OCI-LY7 (cell line): ENCODE results near the gene KBTBD12. TPM values are rescaled to one million over a fixed set of nuclear protein-coding genes. Genes with fewer than 3 reads are reported as not detected.
"Not testable (repeated sequence)": the region's sequence is repeated elsewhere in the genome, so short reads cannot be mapped to it uniquely, and the experiment has no call there.

ENCODE experiments used
- BruUV-seq: library from RNA; stranded (reverse); fragments of 400-500 nt; replicated peaks from 2 replicates; lab custom pipeline; 2021; lab: Mats Ljungman, UMichigan
- CTCF ChIA-PET: fragments of 300-600 bp; sonication (Branson Sonifier 250); formaldehyde crosslinking; loops from one replicate; lab custom pipeline; 2022; ENCODE audit warnings: antibody characterized with exemption; ENCODE audit not compliant: unreplicated experiment; lab: Charles Lee
- POLR2A ChIA-PET: fragments of 300-600 bp; sonication (Branson Sonifier 250); formaldehyde crosslinking; loops from one replicate; lab custom pipeline; 2022; ENCODE audit warnings: antibody characterized with exemption; lab: Charles Lee
- DNase-seq: peaks from one replicate; pipeline ENCODE4 v3.0.0-alpha.2; 2015; ENCODE audit warnings: low spot score
- H2AFZ ChIP-seq: fragments of 200-600 bp; sonication (generic), shearing (Covaris generic); 2 replicates; pipeline ENCODE4 v1.6.1; 2014; ENCODE audit warnings: mild to moderate bottlenecking, antibody characterized with exemption, low read length, moderate library complexity
- H3K27ac ChIP-seq: fragments of 200-600 bp; sonication (generic); 2 replicates; pipeline ENCODE4 v1.5.1; 2014; ENCODE audit warnings: mixed run types, low read depth, mild to moderate bottlenecking, moderate library complexity, low read length, inconsistent platforms; ENCODE audit not compliant: poor library complexity, severe bottlenecking
- H3K36me3 ChIP-seq: fragments of 200-600 bp; sonication (generic); 2 replicates; pipeline ENCODE4 v1.6.1; 2014; ENCODE audit warnings: mild to moderate bottlenecking, antibody characterized with exemption, low read length, moderate library complexity, mixed read lengths; ENCODE audit not compliant: insufficient read depth
- H3K4me1 ChIP-seq: fragments of 200-600 bp; sonication (generic); 2 replicates; pipeline ENCODE4 v1.5.1; 2014; ENCODE audit warnings: mild to moderate bottlenecking, low read length; ENCODE audit not compliant: insufficient read depth, poor library complexity, severe bottlenecking
- H3K4me2 ChIP-seq: fragments of 200-600 bp; sonication (generic); 2 replicates; pipeline ENCODE4 v1.6.1; 2014; ENCODE audit warnings: mild to moderate bottlenecking, low read length
- H3K4me3 ChIP-seq: fragments of 200-600 bp; sonication (generic); 2 replicates; pipeline ENCODE4 v1.5.1; 2014; ENCODE audit warnings: mild to moderate bottlenecking, low read depth, low read length; ENCODE audit not compliant: poor library complexity, severe bottlenecking
- H3K79me2 ChIP-seq: fragments of 200-600 bp; sonication (generic); 2 replicates; pipeline ENCODE4 v1.6.1; 2016; ENCODE audit warnings: low read depth, mild to moderate bottlenecking, low read length, moderate library complexity, mixed read lengths; ENCODE audit not compliant: insufficient read depth
- H3K9me2 ChIP-seq: fragments of 200-600 bp; sonication (generic); 2 replicates; pipeline ENCODE4 v1.6.1; 2016; ENCODE audit warnings: mild to moderate bottlenecking, low read length, mixed read lengths; ENCODE audit not compliant: insufficient read depth
- H3K9me3 ChIP-seq: fragments of 200-600 bp; sonication (generic); 2 replicates; pipeline ENCODE4 v1.6.1; 2014; ENCODE audit warnings: mild to moderate bottlenecking, mixed run types, low read length, mixed read lengths
- H4K20me1 ChIP-seq: fragments of 200-600 bp; sonication (generic); 2 replicates; pipeline ENCODE4 v1.6.1; 2014; ENCODE audit warnings: mild to moderate bottlenecking, antibody characterized with exemption, low read length, moderate library complexity, mixed read lengths; ENCODE audit not compliant: insufficient read depth
- CTCF ChIP-seq: fragments of 200-600 bp; sonication (generic); conservative IDR thresholded peaks from 2 replicates; pipeline ENCODE4 v1.5.1; 2014; ENCODE audit warnings: mild to moderate bottlenecking, antibody characterized with exemption, low read length, moderate library complexity, mixed read lengths
- EZH2phosphoT487 ChIP-seq: fragments of 200-600 bp; sonication (generic); IDR thresholded peaks from 2 replicates; pipeline ENCODE4 v1.6.1; 2018; ENCODE audit warnings: low read depth, borderline replicate concordance, mild to moderate bottlenecking, mixed run types, antibody characterized with exemption, low read length, moderate library complexity, mixed read lengths
- intact Hi-C: fragments of 100-400 bp; cut with micrococcal nuclease; formaldehyde crosslinking; loops from one replicate; pipeline ENCODE4 v1.10.0; 2022; ENCODE audit not compliant: unreplicated experiment
- total RNA-seq, 2 experiments: library from RNA; depleted of rRNA in 1 of 2; stranded (reverse); fragments of >200 nt in 1 of 2; shearing (Covaris generic) in 1 of 2; gene quantifications; 2 replicates each; pipeline ENCODE4 v1.2.3, GENCODE V29; 2014 to 2022

Gene KBTBD12
- total RNA-seq, 2 experiments from 2014 or later: not detected

GRCh38 chr3:127867412-127867811 lies 47.6 kb upstream of the KBTBD12 start:
- Histone ChIP-seq H2AFZ (no peak overlapping the region), H4K20me1 (no peaks in the 10 kb centered on the region), H3K4me1 (no peaks in the 10 kb centered on the region), H3K79me2 (no peaks in the 10 kb centered on the region), H3K4me2 (no peak overlapping the region), H3K27ac (no peak overlapping the region), H3K36me3 (no peaks in the 10 kb centered on the region), H3K9me2 (no peaks in the 10 kb centered on the region), H3K9me3 (no peaks in the 10 kb centered on the region), H3K4me3 (no peak overlapping the region)
- no TSS peak for BruUV-seq
- POLR2A ChIA-PET: no interaction called here
- intact Hi-C loops: no loop called here
- CTCF ChIA-PET: no interaction called here
- no peak for DNase-seq
- TF ChIP-seq CTCF: no peak
- TF ChIP-seq EZH2phosphoT487: no peak

DNA sequence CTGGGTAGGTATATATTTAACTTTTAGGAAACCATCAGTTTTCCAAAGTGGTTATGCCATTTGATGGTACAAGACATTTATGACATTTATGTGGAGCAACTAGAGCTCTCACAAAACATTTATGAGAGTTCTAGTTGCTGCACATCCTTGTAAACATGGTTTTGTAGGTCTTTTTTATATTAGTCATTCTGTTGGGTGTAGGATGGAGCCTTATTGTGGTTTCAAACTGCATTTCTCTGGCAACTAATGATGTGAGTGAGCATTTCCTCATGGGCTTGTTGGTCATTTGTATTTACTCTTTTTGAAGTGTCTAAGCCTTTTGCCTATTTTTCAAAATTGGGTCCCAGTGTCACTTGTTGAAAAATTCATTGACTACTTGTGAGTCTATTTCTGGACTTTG lies 47.0 kb upstream of the KBTBD12 start:
- no peaks in the 10 kb centered on the region for H4K20me1 ChIP-seq
- H3K79me2 ChIP-seq: no peaks in the 10 kb centered on the region
- no peak overlapping the region for H3K4me2 ChIP-seq
- POLR2A ChIA-PET: no interaction called here
- H3K36me3 ChIP-seq: no peaks in the 10 kb centered on the region
- H3K4me1 ChIP-seq: no peaks in the 10 kb centered on the region
- no peak overlapping the region for H3K27ac ChIP-seq
- no peak overlapping the region for H2AFZ ChIP-seq
- DNase-seq: no peak
- intact Hi-C loops: no loop called here
- no peaks in the 10 kb centered on the region for H3K9me3 ChIP-seq
- H3K4me3 ChIP-seq: no peak overlapping the region
- TF ChIP-seq EZH2phosphoT487 (no peak), CTCF (no peak)
- no peaks in the 10 kb centered on the region for H3K9me2 ChIP-seq
- no TSS peak for BruUV-seq
- CTCF ChIA-PET: no interaction called here

DNA sequence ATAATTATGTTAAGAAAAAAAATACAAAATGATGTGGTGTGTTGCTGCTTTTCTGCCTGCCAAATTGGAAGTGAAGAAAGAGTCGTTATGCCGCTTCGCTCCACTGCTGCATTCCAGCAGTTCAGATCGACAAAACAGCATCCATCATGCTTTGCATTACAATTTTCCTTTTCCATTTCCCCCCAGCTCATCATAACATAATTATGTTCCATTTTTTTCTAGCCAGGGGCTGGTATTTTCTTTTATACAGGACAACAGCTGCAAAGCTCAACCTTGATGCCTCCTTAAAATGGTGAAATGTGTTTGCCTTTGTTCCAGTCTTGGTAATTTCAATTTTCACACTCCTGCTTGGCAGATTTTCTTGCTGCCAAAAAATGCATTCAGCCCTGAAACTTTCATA lies 44.9 kb upstream of the KBTBD12 start:
- no TSS peak for BruUV-seq
- ChIA-PET CTCF (no interaction called here), POLR2A (no interaction called here)
- no peak overlapping the region for H3K27ac ChIP-seq
- no peaks in the 10 kb centered on the region for H3K79me2 ChIP-seq
- no peaks in the 10 kb centered on the region for H3K4me1 ChIP-seq
- H2AFZ ChIP-seq: no peak overlapping the region
- no peak overlapping the region for H3K4me3 ChIP-seq
- H3K9me2 ChIP-seq: no peaks in the 10 kb centered on the region
- H3K4me2 ChIP-seq: no peak overlapping the region
- TF ChIP-seq EZH2phosphoT487 (no peak), CTCF (no peak)
- intact Hi-C loops: no loop called here
- no peaks in the 10 kb centered on the region for H3K9me3 ChIP-seq
- no peak for DNase-seq
- no peaks in the 10 kb centered on the region for H4K20me1 ChIP-seq
- H3K36me3 ChIP-seq: no peaks in the 10 kb centered on the region

GRCh38 chr3:127874097-127874496 lies 40.9 kb upstream of the KBTBD12 start:
- H3K4me2 ChIP-seq, H3K4me3 ChIP-seq, BruUV-seq, CTCF ChIA-PET, H3K27ac ChIP-seq, H3K9me3 ChIP-seq, H3K4me1 ChIP-seq, POLR2A ChIA-PET, H2AFZ ChIP-seq, H4K20me1 ChIP-seq, intact Hi-C loops, H3K36me3 ChIP-seq, H3K79me2 ChIP-seq, H3K9me2 ChIP-seq, DNase-seq: not testable (repeated sequence)
